Tibial artery (tissue), 4 donors: ENCODE measurements around the gene MAPRE2.

Experiments used
- DNase-seq, 2 donors: peaks; one replicate each; pipeline ENCODE4 v3.0.0-alpha.2; 2019
- H3K27ac ChIP-seq, 2 donors: fragments of 200-600 bp; sonication (generic) in 1 of 2; 1 replicate in 1 of 2; 2 replicates in 1 of 2; pipeline ENCODE4 v1.5.1; 2018 to 2019; ENCODE audit warnings: mild to moderate bottlenecking in 1 of 2
- H3K27me3 ChIP-seq, 2 donors: fragments of 200-600 bp; sonication (generic) in 1 of 2; one replicate each; pipeline versions ENCODE4 v1.5.1 to v1.6.0; 2016 to 2019
- H3K36me3 ChIP-seq, 3 donors: fragments of 200-600 bp; sonication (generic) in 2 of 3; one replicate each; pipeline ENCODE4 v1.5.1; 2016 to 2019; ENCODE audit warnings: mild to moderate bottlenecking in 2 of 3
- H3K4me1 ChIP-seq, 4 donors: fragments of 200-600 bp; sonication (generic) in 2 of 4; 1 replicate in 3 of 4; 2 replicates in 1 of 4; pipeline ENCODE4 v1.5.1; 2016 to 2019
- H3K4me3 ChIP-seq, 2 donors: fragments of 200-600 bp; sonication (generic) in 1 of 2; 1 replicate in 1 of 2; 2 replicates in 1 of 2; pipeline ENCODE4 v1.5.1; 2018 to 2019; ENCODE audit warnings: mild to moderate bottlenecking in 2 of 2
- H3K9me3 ChIP-seq, 3 donors: fragments of 200-600 bp; sonication (generic) in 1 of 3; one replicate each; pipeline ENCODE4 v1.5.1; 2016 to 2019
- CTCF ChIP-seq, 2 experiments: fragments of 200-600 bp in 1 of 2; fragments of 450-650 bp in 1 of 2; IDR thresholded peaks; one replicate each; pipeline ENCODE4 v1.5.1; 2017 to 2019; ENCODE audit warnings: antibody characterized with exemption in 2 of 2, mild to moderate bottlenecking in 1 of 2, moderate library complexity in 1 of 2
- intact Hi-C: fragments of 100-400 bp; cut with DNase I; formaldehyde crosslinking; loops from one replicate; pipeline ENCODE4 v1.15.0; 2023; ENCODE audit warnings: low total_unique reads

MAPRE2 gene

GRCh38 chr18:35174745-35175144 lies 133.5 kb downstream of the MAPRE2 start:
- H3K36me3 ChIP-seq: no peaks in the 10 kb centered on the region
- no peak overlapping the region for H3K27ac ChIP-seq
- H3K4me1 ChIP-seq: no peaks in the 10 kb centered on the region
- DNase-seq: no peak
- H3K27me3 ChIP-seq: no peaks in the 10 kb centered on the region
- TF ChIP-seq CTCF (IDR thresholded peaks at IDR 0.05): no peak
- intact Hi-C loops: no loop called here
- H3K4me3 ChIP-seq: no peak overlapping the region
- H3K9me3 ChIP-seq: no peaks in the 10 kb centered on the region

- Histone ChIP-seq H3K9me3 (no peaks in the 10 kb centered on the region), H3K27me3 (no peaks in the 10 kb centered on the region), H3K4me3 (no peak overlapping the region), H3K36me3 (no peaks in the 10 kb centered on the region), H3K27ac (no peak overlapping the region), H3K4me1 (no peaks in the 10 kb centered on the region)
- intact Hi-C loops: no loop called here
- no peak for TF ChIP-seq CTCF (IDR thresholded peaks at IDR 0.05)
- DNase-seq: no peak
Measured at GRCh38 chr18:35176925-35177324, 135.7 kb downstream of the MAPRE2 start.

- DNase-seq: no peak
- H3K9me3 ChIP-seq: no peaks in the 10 kb centered on the region
- H3K27me3 ChIP-seq: no peaks in the 10 kb centered on the region
- H3K27ac ChIP-seq: no peak overlapping the region
- TF ChIP-seq CTCF (IDR thresholded peaks at IDR 0.05): no peak
- H3K36me3 ChIP-seq: no peaks in the 10 kb centered on the region
- no peak overlapping the region for H3K4me3 ChIP-seq
- intact Hi-C loops: no loop called here
- no peaks in the 10 kb centered on the region for H3K4me1 ChIP-seq
Measured at GRCh38 chr18:35178260-35178659, 137.0 kb downstream of the MAPRE2 start.

GRCh38 chr18:35179906-35180305 lies 138.7 kb downstream of the MAPRE2 start:
- Histone ChIP-seq H3K36me3 (no peaks in the 10 kb centered on the region), H3K27me3 (no peaks in the 10 kb centered on the region), H3K9me3 (no peaks in the 10 kb centered on the region), H3K4me3 (no peak overlapping the region), H3K4me1 (no peaks in the 10 kb centered on the region), H3K27ac (no peak overlapping the region)
- intact Hi-C loops: no loop called here
- no peak for TF ChIP-seq CTCF (IDR thresholded peaks at IDR 0.05)
- DNase-seq: no peak

GRCh38 chr18:35180455-35180854 lies 139.2 kb downstream of the MAPRE2 start:
- intact Hi-C loops: no loop called here
- peaks cover 0 to 4% (median 0%) of the 10 kb centered on the region in 4 donors for H3K4me1 ChIP-seq
- no peaks in the 10 kb centered on the region for H3K36me3 ChIP-seq
- H3K4me3 ChIP-seq: no peak overlapping the region
- H3K27ac ChIP-seq: no peak overlapping the region
- DNase-seq: no peak
- no peak for TF ChIP-seq CTCF (IDR thresholded peaks at IDR 0.05)
- H3K27me3 ChIP-seq: no peaks in the 10 kb centered on the region
- no peaks in the 10 kb centered on the region for H3K9me3 ChIP-seq

- TF ChIP-seq CTCF (IDR thresholded peaks at IDR 0.05): no peak
- no peaks in the 10 kb centered on the region for H3K9me3 ChIP-seq
- intact Hi-C loops: no loop called here
- H3K27me3 ChIP-seq: no peaks in the 10 kb centered on the region
- H3K4me3 ChIP-seq: no peak overlapping the region
- H3K36me3 ChIP-seq: no peaks in the 10 kb centered on the region
- no peak overlapping the region for H3K27ac ChIP-seq
- peaks cover 0 to 10% (median 0%) of the 10 kb centered on the region in 4 donors for H3K4me1 ChIP-seq
- DNase-seq: no peak
Measured at GRCh38 chr18:35182151-35182550, 140.9 kb downstream of the MAPRE2 start.
